Peyer's patch (tissue), 4 donors: Measurements from ENCODE around the gene STRC.
"Not testable (repeated sequence)": the region's sequence is repeated elsewhere in the genome, so short reads cannot be mapped to it uniquely, and the experiment has no call there.

Experiments
- CTCF ChIP-seq, 6 experiments: fragments of 450-650 bp in 4 of 6; fragments of 200-600 bp in 2 of 6; sonication (generic) in 1 of 6; IDR thresholded peaks; one replicate each; pipeline ENCODE4 v1.5.1; 2017 to 2019; ENCODE audit warnings: antibody characterized with exemption in 6 of 6, mild to moderate bottlenecking in 3 of 6, moderate library complexity in 1 of 6
- POLR2A ChIP-seq, 2 donors: fragments of 450-650 bp; IDR thresholded peaks; one replicate each; pipeline ENCODE4 v1.5.1; 2017; ENCODE audit warnings: antibody characterized with exemption in 2 of 2, mild to moderate bottlenecking in 2 of 2, moderate library complexity in 2 of 2

- not testable (repeated sequence) for TF ChIP-seq CTCF, POLR2A (IDR thresholded peaks at IDR 0.05)
Observed at GRCh38 chr15:43566615-43567014, 52.0 kb downstream of the STRC start.
